ENCODE measurements around the gene COX19.

The COX19 gene

DNA sequence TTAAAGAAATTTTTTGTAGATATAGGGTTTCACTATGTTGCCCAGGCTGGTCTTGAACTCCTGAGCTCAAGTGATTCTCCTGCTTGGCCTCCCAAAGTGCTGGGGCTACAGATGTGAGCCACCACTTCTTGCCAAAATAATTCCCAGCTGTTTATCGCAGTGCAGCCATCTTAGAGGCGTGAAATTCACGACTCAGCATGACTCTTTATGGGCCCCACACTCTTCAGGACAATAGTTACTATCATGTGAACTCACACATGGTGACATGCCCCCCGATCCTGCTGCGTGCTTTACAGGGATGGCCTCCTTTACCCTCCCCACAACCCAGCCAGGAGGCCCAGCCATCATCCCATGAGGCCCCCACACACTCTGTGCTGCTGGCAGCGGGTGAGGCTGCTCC lies 4.6 kb downstream of the COX19 start:
- no peak overlapping the region for H3K4me3 ChIP-seq (ENCODE audit: control insufficient read depth in 1 of 7, extremely low read depth in 1 of 7, insufficient read depth in 4 of 7, low read depth in 2 of 7, low read length in 6 of 7)
- CTCF ChIA-PET, result interaction anchor here (1.0 kb wide), 1 partner anchor 63 kb away, joined by 3 read pairs; no protein-coding TSS in a partner anchor
- no peak for DNase-seq
- peaks cover 3 to 28% (median 20%) of the 10 kb centered on the region in 4 experiments for H3K4me1 ChIP-seq (ENCODE audit: control extremely low read depth in 1 of 4, control insufficient read depth in 4 of 4, insufficient read depth in 4 of 4, low read length in 3 of 4)
- 92% methylated on average over 6 of the region's 6 CpGs for WGBS (ENCODE audit: insufficient coverage)
- no peak overlapping the region for H3K27ac ChIP-seq (ENCODE audit: insufficient read depth in 1 of 2, low read depth in 1 of 2, low read length in 2 of 2, poor library complexity in 1 of 2, severe bottlenecking in 2 of 2)
- H3K9me3 ChIP-seq (ENCODE audit: control extremely low read depth in 1 of 5, control insufficient read depth in 4 of 5, insufficient read depth in 2 of 5, low read depth in 1 of 5, low read length in 4 of 5), result no peaks in the 10 kb centered on the region
- POLR2A ChIA-PET, result no interaction called here
- H3K36me3 ChIP-seq (ENCODE audit: control insufficient read depth in 4 of 4, insufficient read depth in 4 of 4, low read length in 3 of 4), result peaks cover 6 to 67% (median 42%) of the 10 kb centered on the region in 4 experiments
- H3K27me3 ChIP-seq (replicated peaks in 2 of 5; ENCODE audit: control insufficient read depth in 4 of 5, insufficient read depth in 5 of 5, low read length in 4 of 5), result no peaks in the 10 kb centered on the region

DNA sequence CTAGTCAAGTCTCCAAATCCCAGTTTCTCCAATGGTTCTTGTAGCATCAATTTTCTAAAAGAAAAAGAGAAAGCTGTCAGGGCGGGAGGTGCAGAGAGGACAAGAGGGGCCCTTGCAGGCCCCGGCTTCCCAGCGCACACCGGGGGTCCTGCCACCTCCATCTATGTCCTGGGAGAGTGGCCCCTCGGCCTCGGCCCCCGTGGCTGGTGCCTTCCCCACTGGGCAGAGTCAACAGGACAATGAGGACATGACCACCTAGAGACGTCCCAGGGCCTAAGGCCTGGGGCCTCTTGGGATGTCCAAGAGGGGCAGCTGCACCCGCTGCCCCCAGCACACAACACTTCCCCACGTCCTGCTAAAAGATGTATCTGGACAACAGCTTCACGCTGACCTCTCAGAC lies 5.9 kb downstream of the COX19 start:
- CTCF ChIA-PET, result no interaction called here
- Histone ChIP-seq H3K27ac (ENCODE audit: insufficient read depth in 1 of 2, low read depth in 1 of 2, low read length in 2 of 2, poor library complexity in 1 of 2, severe bottlenecking in 2 of 2) (no peak overlapping the region), H3K36me3 (ENCODE audit: control insufficient read depth in 4 of 4, insufficient read depth in 4 of 4, low read length in 3 of 4) (peaks cover 6 to 67% (median 42%) of the 10 kb centered on the region in 4 experiments)

DNA sequence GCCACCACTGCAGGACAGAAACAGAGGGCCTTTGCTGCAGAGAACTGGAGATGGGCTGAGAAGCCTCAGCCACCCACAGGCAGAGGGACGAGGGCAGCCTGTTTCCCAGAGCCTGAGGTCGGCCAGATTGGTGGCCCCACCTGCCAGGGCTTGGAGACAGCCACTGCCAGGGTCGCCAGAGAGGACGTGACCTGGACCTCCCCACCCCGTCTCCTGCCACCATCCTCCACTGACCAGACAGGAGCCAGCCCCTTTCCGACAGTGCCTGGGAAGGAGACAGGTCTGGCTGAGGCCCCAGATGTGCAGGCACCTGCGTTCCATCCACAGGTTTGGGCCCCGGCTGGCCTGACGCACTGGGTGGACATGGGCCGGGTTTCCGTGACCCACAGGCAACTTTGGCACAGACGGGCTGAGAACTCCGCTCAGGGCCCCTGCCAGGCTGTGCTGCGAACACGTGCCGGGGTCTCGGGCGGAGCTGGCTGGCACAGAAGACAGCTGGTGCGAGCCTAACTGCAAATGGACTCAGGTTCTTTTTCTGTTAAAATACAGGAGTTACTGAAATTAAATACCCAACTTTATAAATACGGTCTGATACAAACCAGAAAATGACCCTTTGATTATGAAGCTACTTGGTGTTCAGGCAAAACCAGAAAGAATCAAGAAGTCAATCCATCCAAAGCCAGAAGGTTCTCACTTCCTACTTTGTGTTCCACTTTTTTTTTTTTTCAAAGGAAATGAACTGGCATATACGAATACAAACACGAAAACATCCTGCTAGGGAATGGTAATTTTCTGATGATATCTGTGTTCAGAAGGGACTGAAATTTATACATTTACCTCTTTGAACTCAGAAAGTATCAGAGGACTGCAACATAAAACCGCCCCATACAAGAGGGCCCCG lies 6.9 kb downstream of the COX19 start:
- peaks cover 6 to 67% (median 42%) of the 10 kb centered on the region in 4 experiments for H3K36me3 ChIP-seq (ENCODE audit: control insufficient read depth in 4 of 4, insufficient read depth in 4 of 4, low read length in 3 of 4)
- no peaks in the 10 kb centered on the region for H3K27me3 ChIP-seq (replicated peaks in 2 of 5; ENCODE audit: control insufficient read depth in 4 of 5, insufficient read depth in 5 of 5, low read length in 4 of 5)
- POLR2A ChIA-PET, result interaction anchor here (0.7 kb wide), 1 partner anchor 59 kb away, joined by 3 read pairs; no protein-coding TSS in a partner anchor
- no peak for DNase-seq
- H3K9me3 ChIP-seq (ENCODE audit: control extremely low read depth in 1 of 5, control insufficient read depth in 4 of 5, insufficient read depth in 2 of 5, low read depth in 1 of 5, low read length in 4 of 5), result no peaks in the 10 kb centered on the region
- H3K27ac ChIP-seq (ENCODE audit: insufficient read depth in 1 of 2, low read depth in 1 of 2, low read length in 2 of 2, poor library complexity in 1 of 2, severe bottlenecking in 2 of 2), result no peak overlapping the region
- H3K4me1 ChIP-seq (ENCODE audit: control extremely low read depth in 1 of 4, control insufficient read depth in 4 of 4, insufficient read depth in 4 of 4, low read length in 3 of 4), result peaks cover 6 to 37% (median 32%) of the 10 kb centered on the region in 4 experiments
- CTCF ChIA-PET, result interaction anchor here (0.6 to 4.2 kb wide), 3 partner anchors 24 to 61 kb away, joined by 3 to 23 read pairs (median 4); no protein-coding TSS in a partner anchor
- 97% methylated on average over 13 of the region's 24 CpGs for WGBS (ENCODE audit: insufficient coverage)
- H3K4me3 ChIP-seq (ENCODE audit: control insufficient read depth in 1 of 7, extremely low read depth in 1 of 7, insufficient read depth in 4 of 7, low read depth in 2 of 7, low read length in 6 of 7), result no peak overlapping the region

More for the DNA sequence above, 5.9 kb downstream of the COX19 start:
- POLR2A ChIA-PET, result no interaction called here
- Histone ChIP-seq H3K4me1 (ENCODE audit: control extremely low read depth in 1 of 4, control insufficient read depth in 4 of 4, insufficient read depth in 4 of 4, low read length in 3 of 4) (peaks cover 8 to 37% (median 28%) of the 10 kb centered on the region in 4 experiments), H3K27me3 (replicated peaks in 2 of 5; ENCODE audit: control insufficient read depth in 4 of 5, insufficient read depth in 5 of 5, low read length in 4 of 5) (no peaks in the 10 kb centered on the region), H3K9me3 (ENCODE audit: control extremely low read depth in 1 of 5, control insufficient read depth in 4 of 5, insufficient read depth in 2 of 5, low read depth in 1 of 5, low read length in 4 of 5) (no peaks in the 10 kb centered on the region), H3K4me3 (ENCODE audit: control insufficient read depth in 1 of 7, extremely low read depth in 1 of 7, insufficient read depth in 4 of 7, low read depth in 2 of 7, low read length in 6 of 7) (no peak overlapping the region)
- DNase-seq, result no peak
- 100% methylated on average over 5 of the region's 11 CpGs for WGBS (ENCODE audit: insufficient coverage)

DNA sequence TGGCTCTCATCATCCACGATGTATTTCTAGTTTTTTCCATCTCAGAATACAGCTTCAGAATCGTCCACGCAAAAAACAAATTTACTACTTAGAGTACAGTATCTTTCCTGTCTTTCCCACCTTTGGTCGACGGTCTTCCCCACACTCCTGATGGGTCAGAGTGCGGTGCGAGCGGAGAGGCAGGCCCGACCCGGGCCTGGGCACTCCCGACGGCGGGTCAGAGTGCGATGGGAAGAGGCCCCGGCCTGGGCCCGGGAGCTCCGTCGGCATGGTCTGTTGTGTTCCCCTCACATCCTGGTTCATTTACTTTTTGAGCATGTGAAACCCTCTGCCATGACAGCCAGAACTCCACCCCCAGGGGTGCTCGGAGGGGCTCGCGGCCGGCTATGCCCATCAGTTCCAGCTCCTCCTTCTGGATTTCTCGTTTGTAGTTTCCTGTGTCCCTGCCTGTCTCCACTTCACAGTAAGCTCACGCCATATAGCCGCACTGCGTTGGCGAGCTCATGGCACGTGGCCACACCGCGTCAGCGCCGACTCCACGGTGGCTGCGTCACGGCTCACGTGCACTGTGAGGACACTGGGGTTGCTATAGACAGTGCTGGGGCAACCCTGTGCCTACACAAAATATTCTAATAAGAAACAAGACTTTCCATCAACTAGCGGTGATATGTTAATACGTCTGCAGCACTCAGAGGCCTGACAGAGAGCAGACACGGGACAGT lies 7.8 kb downstream of the COX19 start:
- Histone ChIP-seq H3K27ac (ENCODE audit: insufficient read depth in 1 of 2, low read depth in 1 of 2, low read length in 2 of 2, poor library complexity in 1 of 2, severe bottlenecking in 2 of 2) (no peak overlapping the region), H3K27me3 (replicated peaks in 2 of 5; ENCODE audit: control insufficient read depth in 4 of 5, insufficient read depth in 5 of 5, low read length in 4 of 5) (no peaks in the 10 kb centered on the region), H3K9me3 (ENCODE audit: control extremely low read depth in 1 of 5, control insufficient read depth in 4 of 5, insufficient read depth in 2 of 5, low read depth in 1 of 5, low read length in 4 of 5) (no peaks in the 10 kb centered on the region), H3K4me3 (ENCODE audit: control insufficient read depth in 1 of 7, extremely low read depth in 1 of 7, insufficient read depth in 4 of 7, low read depth in 2 of 7, low read length in 6 of 7) (no peak overlapping the region), H3K4me1 (ENCODE audit: control extremely low read depth in 1 of 4, control insufficient read depth in 4 of 4, insufficient read depth in 4 of 4, low read length in 3 of 4) (peaks cover 6 to 36% (median 35%) of the 10 kb centered on the region in 4 experiments), H3K36me3 (ENCODE audit: control insufficient read depth in 4 of 4, insufficient read depth in 4 of 4, low read length in 3 of 4) (peaks cover 2 to 57% (median 37%) of the 10 kb centered on the region in 4 experiments)
- ChIA-PET POLR2A (interaction anchor here (1.2 kb wide), 1 partner anchor 11 kb away, joined by 5 read pairs; no protein-coding TSS in a partner anchor), CTCF (interaction anchor here (1.1 to 4.2 kb wide), 3 partner anchors 13 to 59 kb away, joined by 3 to 23 read pairs (median 4); partner anchors contain the start of gene ADAP1)
- 97% methylated on average over 34 of the region's 39 CpGs for WGBS (ENCODE audit: insufficient coverage)
- DNase-seq, result no peak

DNA sequence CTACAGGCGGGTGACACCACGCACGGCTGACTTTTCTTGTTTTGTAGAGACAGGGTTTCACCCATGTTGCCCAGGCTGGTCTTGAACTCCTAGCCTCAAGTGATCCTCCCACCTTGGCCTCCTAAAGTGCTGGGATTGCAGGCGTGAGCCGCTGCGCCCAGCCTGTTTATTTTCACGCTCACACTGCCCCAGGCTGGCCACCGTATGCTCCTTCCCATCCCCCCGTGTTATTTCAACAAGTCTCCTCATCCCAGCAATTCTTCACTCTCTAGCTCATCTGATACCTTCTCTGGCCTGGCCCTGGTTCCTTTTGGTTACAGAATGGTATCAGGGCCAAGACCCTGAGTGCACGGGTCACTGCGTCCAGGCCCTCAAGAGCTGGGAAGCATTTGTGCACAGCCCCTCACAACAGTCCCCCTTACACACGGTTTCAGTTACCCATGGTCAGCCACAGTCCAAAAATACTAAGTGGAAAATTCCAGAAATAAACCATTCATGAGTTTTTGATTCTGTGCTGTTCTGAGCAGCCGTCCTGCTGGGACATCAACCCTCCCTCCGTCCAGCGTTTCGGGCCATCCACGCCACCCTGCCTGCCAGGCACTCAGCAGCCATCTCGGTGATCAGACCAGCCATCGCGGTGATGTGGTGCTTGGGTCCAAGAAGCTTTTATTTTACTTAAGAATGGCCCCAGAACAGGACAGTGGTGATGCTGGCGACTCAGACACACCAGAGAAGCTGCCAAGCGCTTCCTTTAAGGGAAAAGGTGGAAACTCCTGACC lies 8.9 kb downstream of the COX19 start:
- Histone ChIP-seq H3K9me3 (ENCODE audit: control extremely low read depth in 1 of 5, control insufficient read depth in 4 of 5, insufficient read depth in 2 of 5, low read depth in 1 of 5, low read length in 4 of 5) (no peaks in the 10 kb centered on the region), H3K4me3 (ENCODE audit: control insufficient read depth in 1 of 7, extremely low read depth in 1 of 7, insufficient read depth in 4 of 7, low read depth in 2 of 7, low read length in 6 of 7) (no peak overlapping the region), H3K4me1 (ENCODE audit: control extremely low read depth in 1 of 4, control insufficient read depth in 4 of 4, insufficient read depth in 4 of 4, low read length in 3 of 4) (peaks cover 6 to 36% (median 35%) of the 10 kb centered on the region in 4 experiments), H3K27ac (ENCODE audit: insufficient read depth in 1 of 2, low read depth in 1 of 2, low read length in 2 of 2, poor library complexity in 1 of 2, severe bottlenecking in 2 of 2) (no peak overlapping the region), H3K36me3 (ENCODE audit: control insufficient read depth in 4 of 4, insufficient read depth in 4 of 4, low read length in 3 of 4) (peaks cover 2 to 49% (median 29%) of the 10 kb centered on the region in 4 experiments), H3K27me3 (replicated peaks in 2 of 5; ENCODE audit: control insufficient read depth in 4 of 5, insufficient read depth in 5 of 5, low read length in 4 of 5) (no peaks in the 10 kb centered on the region)
- DNase-seq, result peak in 1 of 3 donors; percentile 21
- ChIA-PET POLR2A (interaction anchor here (1.2 to 2.9 kb wide), 2 partner anchors 9 to 12 kb away, joined by 5 to 8 read pairs; partner anchors contain the start of gene COX19), CTCF (interaction anchor here (1.4 to 4.2 kb wide), 2 partner anchors 12 to 58 kb away, joined by 3 to 23 read pairs; partner anchors contain the start of gene ADAP1)
- WGBS (ENCODE audit: insufficient coverage), result 76% methylated on average over 20 of the region's 22 CpGs

DNA sequence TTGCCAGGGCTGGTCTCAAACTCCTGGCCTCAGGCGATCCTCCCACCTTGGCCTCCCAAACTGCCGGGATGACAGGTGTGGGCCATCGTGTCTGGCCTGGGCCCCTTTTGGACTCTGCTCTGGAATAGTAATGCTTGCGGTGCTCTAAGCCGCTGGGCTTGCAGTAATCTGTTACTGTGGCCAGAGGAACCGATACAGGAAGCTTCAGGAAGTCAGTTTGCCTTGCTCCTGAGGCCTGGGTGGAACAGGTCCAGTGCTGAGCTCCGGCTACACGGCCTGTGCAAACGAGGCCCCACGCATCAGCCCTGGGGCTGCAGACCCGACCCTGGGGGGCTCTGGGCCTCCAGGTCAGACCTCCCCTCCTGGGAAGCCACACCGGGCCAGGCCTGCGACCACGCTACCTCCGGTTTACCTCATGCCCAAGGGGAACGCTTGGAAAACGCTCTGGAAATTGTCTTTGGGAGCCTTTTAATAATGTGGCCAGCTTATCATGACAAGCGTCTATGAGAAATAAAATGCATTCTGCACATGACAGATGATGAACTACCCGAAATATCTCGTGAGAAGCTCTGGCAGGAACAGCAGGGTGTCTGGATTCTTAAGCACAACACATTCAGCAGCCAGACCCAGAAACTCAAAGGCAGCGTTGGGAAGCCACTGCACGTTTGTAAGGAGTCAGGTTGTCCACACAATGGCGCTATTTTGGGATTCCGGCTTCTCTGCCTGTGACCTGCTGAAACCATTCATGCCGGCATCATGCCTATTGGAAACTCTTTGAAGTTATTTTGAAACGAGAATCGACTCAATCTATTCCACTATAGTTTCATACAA lies 10.7 kb downstream of the COX19 start:
- Histone ChIP-seq H3K27me3 (replicated peaks in 2 of 5; ENCODE audit: control insufficient read depth in 4 of 5, insufficient read depth in 5 of 5, low read length in 4 of 5) (no peaks in the 10 kb centered on the region), H3K4me3 (ENCODE audit: control insufficient read depth in 1 of 7, extremely low read depth in 1 of 7, insufficient read depth in 4 of 7, low read depth in 2 of 7, low read length in 6 of 7) (peak overlapping the region in 1 of 7 experiments; percentile 48), H3K9me3 (ENCODE audit: control extremely low read depth in 1 of 5, control insufficient read depth in 4 of 5, insufficient read depth in 2 of 5, low read depth in 1 of 5, low read length in 4 of 5) (no peaks in the 10 kb centered on the region), H3K36me3 (ENCODE audit: control insufficient read depth in 4 of 4, insufficient read depth in 4 of 4, low read length in 3 of 4) (peaks cover 0 to 35% (median 20%) of the 10 kb centered on the region in 4 experiments), H3K27ac (ENCODE audit: insufficient read depth in 1 of 2, low read depth in 1 of 2, low read length in 2 of 2, poor library complexity in 1 of 2, severe bottlenecking in 2 of 2) (no peak overlapping the region), H3K4me1 (ENCODE audit: control extremely low read depth in 1 of 4, control insufficient read depth in 4 of 4, insufficient read depth in 4 of 4, low read length in 3 of 4) (peaks cover 6 to 36% (median 35%) of the 10 kb centered on the region in 4 experiments)
- peak in 2 of 3 donors; percentile 56 to 60 for DNase-seq
- CTCF ChIA-PET, result interaction anchor here (1.0 to 4.2 kb wide), 3 partner anchors 9 to 56 kb away, joined by 3 to 23 read pairs (median 3); no protein-coding TSS in a partner anchor
- POLR2A ChIA-PET, result interaction anchor here (2.9 kb wide), 1 partner anchor 10 kb away, joined by 8 read pairs; the partner anchor contains the start of gene COX19
- WGBS (ENCODE audit: insufficient coverage), result 44% methylated on average over 26 of the region's 27 CpGs

Data from common myeloid progenitor, CD34-positive (primary cell).